HepG2 (cell line): ENCODE measurements around the gene TSPAN17. TPM values are rescaled to one million over a fixed set of nuclear protein-coding genes. Genes with fewer than 3 reads are reported as not detected.

Experiments
- ATAC-seq: fragments of 200-7000 bp; cut with Tn5 transposase; 3 replicates; pipeline ENCODE4 v1.9.1; 2020; ENCODE audit warnings: mild to moderate bottlenecking, moderate library complexity
- BruUV-seq: library from RNA; stranded (reverse); fragments of 400-500 nt; replicated peaks from 2 replicates; lab custom pipeline; 2021; lab: Mats Ljungman, UMichigan
- CTCF ChIA-PET: fragments of 300-600 bp; formaldehyde crosslinking; extraction: SDS; loops from one replicate; lab custom pipeline; 2021; ENCODE audit warnings: low total read pairs, inconsistent platforms, low intra/inter-chr PET ratio; lab: Yijun Ruan, JAX
- POLR2A ChIA-PET: fragments of 350-600 bp; sonication (Branson Sonifier 250); formaldehyde crosslinking; loops from one replicate; lab custom pipeline; 2020; ENCODE audit warnings: antibody characterized with exemption, inconsistent platforms; lab: Yijun Ruan, JAX
- DNase-seq: peaks from one replicate; pipeline ENCODE4 v3.0.0-alpha.2; 2015; ENCODE audit warnings: low spot score
- FAIRE-seq: peaks from 3 replicates; lab custom pipeline; 2011; peaks lifted over from hg19 to GRCh38; lab: Jason Lieb, UNC
- H2AFZ ChIP-seq: one replicate; pipeline ENCODE4 v1.6.1; 2011; ENCODE audit warnings: low read length, inconsistent platforms
- H3K27ac ChIP-seq: fragments of 300-600 bp; 3 replicates; pipeline ENCODE4 v1.8.0; 2011; ENCODE audit warnings: mixed run types, mild to moderate bottlenecking, mixed read lengths, low read length, inconsistent platforms; ENCODE audit not compliant: insufficient read depth; ENCODE audit errors: extremely low read length
- H3K27me3 ChIP-seq, 2 experiments: fragments of 200-600 bp in 1 of 2; 2 replicates in 1 of 2; 3 replicates in 1 of 2; pipeline versions ENCODE4 v1.6.0 to v1.8.0; 2011; ENCODE audit warnings: low read length in 2 of 2, mild to moderate bottlenecking in 2 of 2, moderate library complexity in 2 of 2, inconsistent platforms in 1 of 2; ENCODE audit not compliant: insufficient read depth in 2 of 2, control insufficient read depth in 1 of 2
- H3K36me3 ChIP-seq, 2 experiments: fragments of 200-600 bp in 1 of 2; replicated peaks in 1 of 2; 2 replicates in 1 of 2; 3 replicates in 1 of 2; pipeline versions ENCODE4 v1.5.1 to v1.8.0; 2011; ENCODE audit warnings: low read length in 2 of 2, inconsistent platforms in 1 of 2; ENCODE audit not compliant: insufficient read depth in 2 of 2, control insufficient read depth in 1 of 2
- H3K4me1 ChIP-seq: 2 replicates; pipeline ENCODE4 v1.5.1; 2012; ENCODE audit warnings: low read length, inconsistent platforms; ENCODE audit not compliant: insufficient read depth
- H3K4me2 ChIP-seq: 2 replicates; pipeline ENCODE4 v1.6.0; 2011; ENCODE audit warnings: low read depth, low read length, inconsistent platforms
- H3K4me3 ChIP-seq, 3 experiments: fragments of 200-600 bp in 1 of 3; sonication (generic), shearing (Covaris generic) in 1 of 3; replicated peaks in 1 of 3; 2 replicates each; pipeline ENCODE4 v1.5.1; 2011 to 2016; ENCODE audit warnings: low read length in 3 of 3, inconsistent platforms in 2 of 3, low read depth in 2 of 3, mild to moderate bottlenecking in 2 of 3, control low read depth in 1 of 3, mixed read lengths in 1 of 3; ENCODE audit not compliant: insufficient read depth in 1 of 3
- H3K79me2 ChIP-seq: one replicate; pipeline ENCODE4 v1.6.1; 2011; ENCODE audit warnings: low read length, inconsistent platforms; ENCODE audit not compliant: insufficient read depth
- H3K9ac ChIP-seq: 2 replicates; pipeline ENCODE4 v1.6.0; 2011; ENCODE audit warnings: mild to moderate bottlenecking, low read depth, low read length, inconsistent platforms; ENCODE audit not compliant: insufficient read depth
- H3K9me3 ChIP-seq: 2 replicates; pipeline ENCODE4 v1.5.1; 2012; ENCODE audit warnings: mild to moderate bottlenecking, low read length
- H4K20me1 ChIP-seq: 2 replicates; pipeline ENCODE4 v1.6.0; 2011; ENCODE audit warnings: inconsistent platforms, mild to moderate bottlenecking, low read length, moderate library complexity; ENCODE audit not compliant: insufficient read depth
- AHR ChIP-seq: IDR thresholded peaks from 2 replicates; pipeline ENCODE4 v1.6.1; 2018; ENCODE audit warnings: missing genetic modification reagents, missing compliant biosample characterization
- BORCS8-MEF2B ChIP-seq: sonication (generic); formaldehyde crosslinking; IDR thresholded peaks from 2 replicates; pipeline ENCODE4 v1.8.0; 2022; ENCODE audit warnings: mild to moderate bottlenecking, missing genetic modification reagents
- CEBPB ChIP-seq: IDR thresholded peaks from 2 replicates; pipeline ENCODE4 v1.6.1; 2011; ENCODE audit warnings: low read depth, low read length, improper control_type of control experiment, borderline replicate concordance
- CENPT ChIP-seq: sonication (generic); formaldehyde crosslinking; IDR thresholded peaks from 2 replicates; pipeline ENCODE4 v1.8.0; 2022; ENCODE audit warnings: low read depth, mild to moderate bottlenecking, moderate library complexity, missing genetic modification reagents
- IRX3 ChIP-seq: sonication (generic); formaldehyde crosslinking; IDR thresholded peaks from 2 replicates; pipeline ENCODE4 v1.8.1; 2023; ENCODE audit warnings: mild to moderate bottlenecking, low read depth, missing genetic modification reagents, borderline replicate concordance
- SMARCC2 ChIP-seq: fragments of 450-650 bp; IDR thresholded peaks from 2 replicates; pipeline ENCODE4 v1.6.1; 2017; ENCODE audit warnings: antibody characterized with exemption, mild to moderate bottlenecking
- ZFAT ChIP-seq: sonication (generic); formaldehyde crosslinking; conservative IDR thresholded peaks from 2 replicates; pipeline ENCODE4 v1.8.1; 2023; ENCODE audit warnings: missing genetic modification reagents, inconsistent platforms
- ZNF253 ChIP-seq: sonication (generic); formaldehyde crosslinking; IDR thresholded peaks from 2 replicates; pipeline ENCODE4 v1.8.0; 2022; ENCODE audit warnings: mild to moderate bottlenecking, missing genetic modification reagents, borderline replicate concordance
- ZNF274 ChIP-seq: sonication (generic); formaldehyde crosslinking; IDR thresholded peaks from 2 replicates; pipeline ENCODE4 v1.5.1; 2020; ENCODE audit warnings: mild to moderate bottlenecking, missing genetic modification reagents
- ZNF530 ChIP-seq: sonication (generic); formaldehyde crosslinking; IDR thresholded peaks from 2 replicates; pipeline ENCODE4 v1.5.0; 2020; ENCODE audit warnings: low read depth, mild to moderate bottlenecking, missing genetic modification reagents
- ZNF546 ChIP-seq: sonication (generic); formaldehyde crosslinking; conservative IDR thresholded peaks from 2 replicates; pipeline ENCODE4 v1.8.1; 2023; ENCODE audit warnings: mild to moderate bottlenecking, missing genetic modification reagents
- ZSCAN5A ChIP-seq: sonication (generic); formaldehyde crosslinking; IDR thresholded peaks from 2 replicates; pipeline ENCODE4 v1.8.0; 2022; ENCODE audit warnings: mild to moderate bottlenecking, missing genetic modification reagents, borderline replicate concordance
- WGBS: methylation state at CpG from one replicate; pipeline ENCODE4 v1.1.6; 2017; ENCODE audit warnings: low lambda C conversion rate; 5-methylcytosine and 5-hydroxymethylcytosine counted together
- in situ Hi-C: cut with HindIII; loops from 2 replicates; pipeline ENCODE4 v1.10.0; 2017; ENCODE audit warnings: low pct_unique_long_range_greater_than_20kb; ENCODE audit not compliant: extremely low pct_ligation_motif_present
- intact Hi-C: fragments of 100-400 bp; cut with micrococcal nuclease; formaldehyde crosslinking; loops from one replicate; pipeline ENCODE4 v1.10.0; 2022; ENCODE audit not compliant: unreplicated experiment
- polyA plus RNA-seq, 8 experiments: library from polyadenylated mRNA; depleted of rRNA in 3 of 8; stranded (reverse) in 7 of 8; unstranded in 1 of 8; fragments of >200 nt; fragmentation: Illumina TruSeq in 4 of 8; extraction: Trizol in 4 of 8; gene quantifications; 2 replicates each; pipeline versions ENCODE4 v1.2.1 to v1.2.3, GENCODE V29; 2011 to 2016; ENCODE audit warnings: low read depth in 4 of 8, missing spikeins in 1 of 8, mixed read lengths in 1 of 8; ENCODE audit not compliant: insufficient read depth in 1 of 8
- total RNA-seq, 5 experiments: library from RNA; depleted of rRNA; stranded (reverse); fragments of >200 nt; fragmentation: Illumina TruSeq; extraction: Trizol; gene quantifications; 2 replicates each; pipeline ENCODE4 v1.2.3, GENCODE V29; 2016; ENCODE audit warnings: low read depth in 1 of 5
- TF ChIP-seq, protein P1 (sequence below): sonication (generic); formaldehyde crosslinking; IDR thresholded peaks from 2 replicates; pipeline ENCODE4 v1.4.0; 2020; ENCODE audit warnings: missing genetic modification reagents
- TF ChIP-seq, protein P2 (sequence below): sonication (generic); formaldehyde crosslinking; IDR thresholded peaks from 2 replicates; pipeline ENCODE4 v1.5.0; 2020; ENCODE audit warnings: mild to moderate bottlenecking, missing genetic modification reagents
- TF ChIP-seq, protein P3 (sequence below): sonication (generic); formaldehyde crosslinking; IDR thresholded peaks from 2 replicates; pipeline ENCODE4 v1.9.0; 2021; ENCODE audit warnings: missing genetic modification reagents, borderline replicate concordance
- TF ChIP-seq, protein P4 (sequence below): sonication (generic); formaldehyde crosslinking; IDR thresholded peaks from 2 replicates; pipeline ENCODE4 v1.5.0; 2020; ENCODE audit warnings: mild to moderate bottlenecking, missing genetic modification reagents, moderate library complexity

Gene TSPAN17
- total and polyA plus RNA-seq, 2 of the 13 experiments (the other 11 are each of a cell fraction or from before 2014, with no cell fraction given): 11.5 to 15.0 TPM

DNA sequence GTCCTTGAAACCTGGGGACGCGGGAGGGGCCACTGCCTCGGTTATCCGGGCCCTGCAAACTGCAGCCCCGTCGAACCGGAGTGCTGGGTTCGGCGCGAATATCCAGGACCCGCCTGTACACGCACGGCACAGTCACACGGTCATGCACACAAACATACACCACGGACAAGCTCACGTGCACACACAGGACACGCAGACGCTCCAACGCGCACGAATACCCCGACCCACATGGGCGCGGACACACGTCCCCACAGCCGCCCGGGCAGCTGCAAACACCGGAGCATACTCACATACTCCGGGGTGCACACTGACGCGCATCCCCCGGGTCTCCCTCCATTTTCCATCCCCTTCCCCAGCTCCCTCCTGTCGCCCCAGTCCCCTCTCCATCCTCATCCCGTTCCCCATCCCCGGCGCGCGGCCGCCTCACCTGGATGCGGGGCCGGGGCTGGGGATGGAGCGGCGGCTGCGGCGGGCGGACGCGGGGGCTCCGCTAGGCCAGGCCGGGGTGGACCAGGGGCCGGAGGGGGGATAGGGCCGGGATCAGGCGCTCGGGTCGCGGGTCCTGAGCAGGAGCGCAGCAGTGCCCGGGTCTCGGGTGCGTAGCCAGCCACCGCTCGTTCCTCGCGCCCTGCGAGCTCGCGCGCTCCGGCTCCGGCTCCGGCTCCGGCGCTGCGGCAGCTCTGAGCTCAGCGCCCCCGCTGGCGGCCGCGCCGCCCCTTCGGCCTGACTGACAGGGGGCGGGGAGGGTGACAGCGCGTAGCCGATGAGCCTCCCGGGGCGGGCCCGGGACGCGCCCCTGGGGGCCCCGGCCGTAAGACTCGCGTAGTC, 17.2 kb upstream of the TSPAN17 start, which contains the start of the genes EIF4E1B and SNCB:
Gene EIF4E1B (plus strand): TSS at position 823 of the 828 bp plus-strand sequence. CDS start 12,113 bp downstream, outside the sequence.
Gene SNCB (minus strand): TSS at position 682 of the 828 bp plus-strand sequence. CDS start 880 bp downstream, outside the sequence.
- 7% methylated on average over 34 of the region's 94 CpGs for WGBS
- CTCF ChIA-PET: no interaction called here
- H2AFZ ChIP-seq: no peak within 1 kb of the TSS
- H3K9me3 ChIP-seq: no peaks in the 10 kb centered on the region
- intact Hi-C loops: no loop called here
- peaks cover 18 to 84% of the 10 kb centered on the region in 2 experiments for H3K27me3 ChIP-seq
- BruUV-seq: no TSS peak
- peak within 1 kb of the TSS; percentile 6 to 62 (median 56) for H3K4me3 ChIP-seq
- H3K27ac ChIP-seq: no peak within 1 kb of the TSS
- DNase-seq: no peak
- H4K20me1 ChIP-seq: no peaks in the 10 kb centered on the region
- H3K79me2 ChIP-seq: no peaks in the 10 kb centered on the region
- POLR2A ChIA-PET: no interaction called here
- H3K4me1 ChIP-seq: peaks cover 26% of the 10 kb centered on the region
- FAIRE-seq: no peak
- H3K4me2 ChIP-seq: peak within 1 kb of the TSS; percentile 84
- ATAC-seq: peak; percentile 86
- no peak within 1 kb of the TSS for H3K9ac ChIP-seq
- in situ Hi-C loops: no loop called here
- H3K36me3 ChIP-seq: no peaks in the 10 kb centered on the region
- no peak for TF ChIP-seq AHR (CRISPR knock-in tag)
- TF ChIP-seq, protein P1, sequence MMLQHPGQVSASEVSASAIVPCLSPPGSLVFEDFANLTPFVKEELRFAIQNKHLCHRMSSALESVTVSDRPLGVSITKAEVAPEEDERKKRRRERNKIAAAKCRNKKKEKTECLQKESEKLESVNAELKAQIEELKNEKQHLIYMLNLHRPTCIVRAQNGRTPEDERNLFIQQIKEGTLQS (CRISPR knock-in tag): no peak
- TF ChIP-seq CEBPB: no peak
- TF ChIP-seq, protein P2, sequence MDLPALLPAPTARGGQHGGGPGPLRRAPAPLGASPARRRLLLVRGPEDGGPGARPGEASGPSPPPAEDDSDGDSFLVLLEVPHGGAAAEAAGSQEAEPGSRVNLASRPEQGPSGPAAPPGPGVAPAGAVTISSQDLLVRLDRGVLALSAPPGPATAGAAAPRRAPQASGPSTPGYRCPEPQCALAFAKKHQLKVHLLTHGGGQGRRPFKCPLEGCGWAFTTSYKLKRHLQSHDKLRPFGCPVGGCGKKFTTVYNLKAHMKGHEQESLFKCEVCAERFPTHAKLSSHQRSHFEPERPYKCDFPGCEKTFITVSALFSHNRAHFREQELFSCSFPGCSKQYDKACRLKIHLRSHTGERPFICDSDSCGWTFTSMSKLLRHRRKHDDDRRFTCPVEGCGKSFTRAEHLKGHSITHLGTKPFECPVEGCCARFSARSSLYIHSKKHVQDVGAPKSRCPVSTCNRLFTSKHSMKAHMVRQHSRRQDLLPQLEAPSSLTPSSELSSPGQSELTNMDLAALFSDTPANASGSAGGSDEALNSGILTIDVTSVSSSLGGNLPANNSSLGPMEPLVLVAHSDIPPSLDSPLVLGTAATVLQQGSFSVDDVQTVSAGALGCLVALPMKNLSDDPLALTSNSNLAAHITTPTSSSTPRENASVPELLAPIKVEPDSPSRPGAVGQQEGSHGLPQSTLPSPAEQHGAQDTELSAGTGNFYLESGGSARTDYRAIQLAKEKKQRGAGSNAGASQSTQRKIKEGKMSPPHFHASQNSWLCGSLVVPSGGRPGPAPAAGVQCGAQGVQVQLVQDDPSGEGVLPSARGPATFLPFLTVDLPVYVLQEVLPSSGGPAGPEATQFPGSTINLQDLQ (CRISPR knock-in tag): no peak
- TF ChIP-seq, protein P3, sequence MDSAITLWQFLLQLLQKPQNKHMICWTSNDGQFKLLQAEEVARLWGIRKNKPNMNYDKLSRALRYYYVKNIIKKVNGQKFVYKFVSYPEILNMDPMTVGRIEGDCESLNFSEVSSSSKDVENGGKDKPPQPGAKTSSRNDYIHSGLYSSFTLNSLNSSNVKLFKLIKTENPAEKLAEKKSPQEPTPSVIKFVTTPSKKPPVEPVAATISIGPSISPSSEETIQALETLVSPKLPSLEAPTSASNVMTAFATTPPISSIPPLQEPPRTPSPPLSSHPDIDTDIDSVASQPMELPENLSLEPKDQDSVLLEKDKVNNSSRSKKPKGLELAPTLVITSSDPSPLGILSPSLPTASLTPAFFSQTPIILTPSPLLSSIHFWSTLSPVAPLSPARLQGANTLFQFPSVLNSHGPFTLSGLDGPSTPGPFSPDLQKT (CRISPR knock-in tag): no peak
- no peak for TF ChIP-seq ZFAT (CRISPR knock-in tag)
- no peak for TF ChIP-seq ZSCAN5A
- TF ChIP-seq BORCS8-MEF2B: 0 out of 2 replicates have a peak, but pooled peaks have one; percentile 39
- no peak for TF ChIP-seq ZNF253
- TF ChIP-seq SMARCC2: no peak
- no peak for TF ChIP-seq ZNF274 (CRISPR knock-in tag)
- TF ChIP-seq ZNF530 (CRISPR knock-in tag): no peak
- TF ChIP-seq CENPT: no peak
- no peak for TF ChIP-seq IRX3 (CRISPR knock-in tag)
- TF ChIP-seq ZNF546: no peak
- TF ChIP-seq, protein P4, sequence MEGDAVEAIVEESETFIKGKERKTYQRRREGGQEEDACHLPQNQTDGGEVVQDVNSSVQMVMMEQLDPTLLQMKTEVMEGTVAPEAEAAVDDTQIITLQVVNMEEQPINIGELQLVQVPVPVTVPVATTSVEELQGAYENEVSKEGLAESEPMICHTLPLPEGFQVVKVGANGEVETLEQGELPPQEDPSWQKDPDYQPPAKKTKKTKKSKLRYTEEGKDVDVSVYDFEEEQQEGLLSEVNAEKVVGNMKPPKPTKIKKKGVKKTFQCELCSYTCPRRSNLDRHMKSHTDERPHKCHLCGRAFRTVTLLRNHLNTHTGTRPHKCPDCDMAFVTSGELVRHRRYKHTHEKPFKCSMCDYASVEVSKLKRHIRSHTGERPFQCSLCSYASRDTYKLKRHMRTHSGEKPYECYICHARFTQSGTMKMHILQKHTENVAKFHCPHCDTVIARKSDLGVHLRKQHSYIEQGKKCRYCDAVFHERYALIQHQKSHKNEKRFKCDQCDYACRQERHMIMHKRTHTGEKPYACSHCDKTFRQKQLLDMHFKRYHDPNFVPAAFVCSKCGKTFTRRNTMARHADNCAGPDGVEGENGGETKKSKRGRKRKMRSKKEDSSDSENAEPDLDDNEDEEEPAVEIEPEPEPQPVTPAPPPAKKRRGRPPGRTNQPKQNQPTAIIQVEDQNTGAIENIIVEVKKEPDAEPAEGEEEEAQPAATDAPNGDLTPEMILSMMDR: peak; percentile 34; the same call in 1 of the 2 replicates
